ENCODE measurements around the gene MYH16. TPM values are rescaled to one million over a fixed set of nuclear protein-coding genes. Genes with fewer than 3 reads are reported as not detected.
"Not testable (repeated sequence)": the region's sequence is repeated elsewhere in the genome, so short reads cannot be mapped to it uniquely, and the experiment has no call there.

The MYH16 gene
- not detected in 2 replicates for total RNA-seq (2014; rRNA removed; shearing (Covaris generic))
- not detected in 2 replicates for polyA plus RNA-seq (2016; fragmentation: Nextera tagmentation; extraction: Ambion mirVana)
- long read RNA-seq = 0 reads

DNA sequence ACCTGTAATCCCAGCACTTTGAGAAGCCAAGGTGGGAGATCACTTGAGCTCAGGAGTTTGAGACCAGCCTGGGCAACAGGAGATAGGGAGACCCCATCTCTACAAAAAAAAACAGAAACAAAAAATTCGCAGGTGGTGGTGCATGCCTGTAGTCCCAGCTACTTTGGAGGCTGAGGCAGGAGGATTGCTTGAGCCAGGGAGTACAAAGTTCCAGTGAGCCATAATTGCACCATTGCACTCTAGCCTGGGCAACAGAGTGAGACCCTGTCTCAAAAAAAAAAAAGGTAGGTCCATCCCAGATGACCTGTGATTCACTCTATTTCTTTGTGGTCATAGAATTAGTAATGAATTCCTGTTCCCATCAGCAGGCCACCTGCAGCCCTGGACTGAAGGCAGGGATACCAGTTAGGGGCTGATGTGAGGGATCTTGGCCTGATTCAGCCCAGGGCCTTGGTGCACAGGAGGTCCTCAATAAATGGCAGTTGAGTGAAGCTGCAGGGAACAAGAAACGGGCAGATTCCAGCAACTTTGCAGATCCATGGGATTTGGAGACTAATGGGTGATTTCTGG, at the start of gene MYH16:
Gene MYH16, plus strand, starts transcription at position 364 of the 570 bp plus-strand sequence.
- Histone ChIP-seq H2AFZ (no peak within 1 kb of the TSS), H3K36me3 (ENCODE audit: insufficient read depth) (no peaks in the 10 kb centered on the region), H3K9me2 (ENCODE audit: insufficient read depth) (no peaks in the 10 kb centered on the region), H4K20me1 (replicated peaks; ENCODE audit: insufficient read depth) (no peaks in the 10 kb centered on the region), H3K27me3 (ENCODE audit: insufficient read depth) (no peaks in the 10 kb centered on the region), H3K27ac (ENCODE audit: low read depth) (no peak within 1 kb of the TSS), H3K4me2 (no peak within 1 kb of the TSS), H3K4me1 (ENCODE audit: insufficient read depth) (no peaks in the 10 kb centered on the region), H3F3A (replicated peaks; ENCODE audit: low read depth) (no peaks in the 10 kb centered on the region), H3K4me3 (no peak within 1 kb of the TSS), H3K79me2 (replicated peaks; ENCODE audit: insufficient read depth) (no peaks in the 10 kb centered on the region)
- DNase-seq (ENCODE audit: low spot score) = no peak
- Mint-ChIP-seq H3K27ac (no peak within 1 kb of the TSS), H3K4me3 (no peak within 1 kb of the TSS), H3K36me3 (ENCODE audit: low read depth) (no peaks in the 10 kb centered on the region), H3K4me1 (no peaks in the 10 kb centered on the region), H3K9me3 (no peaks in the 10 kb centered on the region), H3K27me3 (ENCODE audit: insufficient read depth, low read depth, poor library complexity) (peaks cover 9% of the 10 kb centered on the region)
- TF ChIP-seq, protein P1, sequence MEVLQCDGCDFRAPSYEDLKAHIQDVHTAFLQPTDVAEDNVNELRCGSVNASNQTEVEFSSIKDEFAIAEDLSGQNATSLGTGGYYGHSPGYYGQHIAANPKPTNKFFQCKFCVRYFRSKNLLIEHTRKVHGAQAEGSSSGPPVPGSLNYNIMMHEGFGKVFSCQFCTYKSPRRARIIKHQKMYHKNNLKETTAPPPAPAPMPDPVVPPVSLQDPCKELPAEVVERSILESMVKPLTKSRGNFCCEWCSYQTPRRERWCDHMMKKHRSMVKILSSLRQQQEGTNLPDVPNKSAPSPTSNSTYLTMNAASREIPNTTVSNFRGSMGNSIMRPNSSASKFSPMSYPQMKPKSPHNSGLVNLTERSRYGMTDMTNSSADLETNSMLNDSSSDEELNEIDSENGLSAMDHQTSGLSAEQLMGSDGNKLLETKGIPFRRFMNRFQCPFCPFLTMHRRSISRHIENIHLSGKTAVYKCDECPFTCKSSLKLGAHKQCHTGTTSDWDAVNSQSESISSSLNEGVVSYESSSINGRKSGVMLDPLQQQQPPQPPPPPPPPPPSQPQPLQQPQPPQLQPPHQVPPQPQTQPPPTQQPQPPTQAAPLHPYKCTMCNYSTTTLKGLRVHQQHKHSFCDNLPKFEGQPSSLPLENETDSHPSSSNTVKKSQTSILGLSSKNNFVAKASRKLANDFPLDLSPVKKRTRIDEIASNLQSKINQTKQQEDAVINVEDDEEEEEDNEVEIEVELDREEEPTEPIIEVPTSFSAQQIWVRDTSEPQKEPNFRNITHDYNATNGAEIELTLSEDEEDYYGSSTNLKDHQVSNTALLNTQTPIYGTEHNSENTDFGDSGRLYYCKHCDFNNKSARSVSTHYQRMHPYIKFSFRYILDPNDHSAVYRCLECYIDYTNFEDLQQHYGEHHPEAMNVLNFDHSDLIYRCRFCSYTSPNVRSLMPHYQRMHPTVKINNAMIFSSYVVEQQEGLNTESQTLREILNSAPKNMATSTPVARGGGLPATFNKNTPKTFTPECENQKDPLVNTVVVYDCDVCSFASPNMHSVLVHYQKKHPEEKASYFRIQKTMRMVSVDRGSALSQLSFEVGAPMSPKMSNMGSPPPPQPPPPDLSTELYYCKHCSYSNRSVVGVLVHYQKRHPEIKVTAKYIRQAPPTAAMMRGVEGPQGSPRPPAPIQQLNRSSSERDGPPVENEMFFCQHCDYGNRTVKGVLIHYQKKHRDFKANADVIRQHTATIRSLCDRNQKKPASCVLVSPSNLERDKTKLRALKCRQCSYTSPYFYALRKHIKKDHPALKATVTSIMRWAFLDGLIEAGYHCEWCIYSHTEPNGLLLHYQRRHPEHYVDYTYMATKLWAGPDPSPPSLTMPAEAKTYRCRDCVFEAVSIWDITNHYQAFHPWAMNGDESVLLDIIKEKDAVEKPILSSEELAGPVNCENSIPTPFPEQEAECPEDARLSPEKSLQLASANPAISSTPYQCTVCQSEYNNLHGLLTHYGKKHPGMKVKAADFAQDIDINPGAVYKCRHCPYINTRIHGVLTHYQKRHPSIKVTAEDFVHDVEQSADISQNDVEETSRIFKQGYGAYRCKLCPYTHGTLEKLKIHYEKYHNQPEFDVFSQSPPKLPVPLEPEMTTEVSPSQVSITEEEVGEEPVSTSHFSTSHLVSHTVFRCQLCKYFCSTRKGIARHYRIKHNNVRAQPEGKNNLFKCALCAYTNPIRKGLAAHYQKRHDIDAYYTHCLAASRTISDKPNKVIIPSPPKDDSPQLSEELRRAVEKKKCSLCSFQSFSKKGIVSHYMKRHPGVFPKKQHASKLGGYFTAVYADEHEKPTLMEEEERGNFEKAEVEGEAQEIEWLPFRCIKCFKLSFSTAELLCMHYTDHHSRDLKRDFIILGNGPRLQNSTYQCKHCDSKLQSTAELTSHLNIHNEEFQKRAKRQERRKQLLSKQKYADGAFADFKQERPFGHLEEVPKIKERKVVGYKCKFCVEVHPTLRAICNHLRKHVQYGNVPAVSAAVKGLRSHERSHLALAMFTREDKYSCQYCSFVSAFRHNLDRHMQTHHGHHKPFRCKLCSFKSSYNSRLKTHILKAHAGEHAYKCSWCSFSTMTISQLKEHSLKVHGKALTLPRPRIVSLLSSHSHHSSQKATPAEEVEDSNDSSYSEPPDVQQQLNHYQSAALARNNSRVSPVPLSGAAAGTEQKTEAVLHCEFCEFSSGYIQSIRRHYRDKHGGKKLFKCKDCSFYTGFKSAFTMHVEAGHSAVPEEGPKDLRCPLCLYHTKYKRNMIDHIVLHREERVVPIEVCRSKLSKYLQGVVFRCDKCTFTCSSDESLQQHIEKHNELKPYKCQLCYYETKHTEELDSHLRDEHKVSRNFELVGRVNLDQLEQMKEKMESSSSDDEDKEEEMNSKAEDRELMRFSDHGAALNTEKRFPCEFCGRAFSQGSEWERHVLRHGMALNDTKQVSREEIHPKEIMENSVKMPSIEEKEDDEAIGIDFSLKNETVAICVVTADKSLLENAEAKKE (CRISPR knock-in tag; IDR thresholded peaks at IDR 0.05) = no peak
- TF ChIP-seq, protein P2, sequence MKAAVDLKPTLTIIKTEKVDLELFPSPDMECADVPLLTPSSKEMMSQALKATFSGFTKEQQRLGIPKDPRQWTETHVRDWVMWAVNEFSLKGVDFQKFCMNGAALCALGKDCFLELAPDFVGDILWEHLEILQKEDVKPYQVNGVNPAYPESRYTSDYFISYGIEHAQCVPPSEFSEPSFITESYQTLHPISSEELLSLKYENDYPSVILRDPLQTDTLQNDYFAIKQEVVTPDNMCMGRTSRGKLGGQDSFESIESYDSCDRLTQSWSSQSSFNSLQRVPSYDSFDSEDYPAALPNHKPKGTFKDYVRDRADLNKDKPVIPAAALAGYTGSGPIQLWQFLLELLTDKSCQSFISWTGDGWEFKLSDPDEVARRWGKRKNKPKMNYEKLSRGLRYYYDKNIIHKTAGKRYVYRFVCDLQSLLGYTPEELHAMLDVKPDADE (IDR thresholded peaks at IDR 0.05) = no peak
- TF ChIP-seq NANOG (IDR thresholded peaks at IDR 0.05; ENCODE audit: borderline replicate concordance) = no peak
- TF ChIP-seq, protein P3, sequence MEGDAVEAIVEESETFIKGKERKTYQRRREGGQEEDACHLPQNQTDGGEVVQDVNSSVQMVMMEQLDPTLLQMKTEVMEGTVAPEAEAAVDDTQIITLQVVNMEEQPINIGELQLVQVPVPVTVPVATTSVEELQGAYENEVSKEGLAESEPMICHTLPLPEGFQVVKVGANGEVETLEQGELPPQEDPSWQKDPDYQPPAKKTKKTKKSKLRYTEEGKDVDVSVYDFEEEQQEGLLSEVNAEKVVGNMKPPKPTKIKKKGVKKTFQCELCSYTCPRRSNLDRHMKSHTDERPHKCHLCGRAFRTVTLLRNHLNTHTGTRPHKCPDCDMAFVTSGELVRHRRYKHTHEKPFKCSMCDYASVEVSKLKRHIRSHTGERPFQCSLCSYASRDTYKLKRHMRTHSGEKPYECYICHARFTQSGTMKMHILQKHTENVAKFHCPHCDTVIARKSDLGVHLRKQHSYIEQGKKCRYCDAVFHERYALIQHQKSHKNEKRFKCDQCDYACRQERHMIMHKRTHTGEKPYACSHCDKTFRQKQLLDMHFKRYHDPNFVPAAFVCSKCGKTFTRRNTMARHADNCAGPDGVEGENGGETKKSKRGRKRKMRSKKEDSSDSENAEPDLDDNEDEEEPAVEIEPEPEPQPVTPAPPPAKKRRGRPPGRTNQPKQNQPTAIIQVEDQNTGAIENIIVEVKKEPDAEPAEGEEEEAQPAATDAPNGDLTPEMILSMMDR (conservative IDR thresholded peaks at IDR 0.05; ENCODE audit: low read depth in 2 of 2) = no peak
- TF ChIP-seq ZNF331 (CRISPR knock-in tag; IDR thresholded peaks at IDR 0.05; ENCODE audit: low read depth) = no peak
- ATAC-seq = no peak

DNA sequence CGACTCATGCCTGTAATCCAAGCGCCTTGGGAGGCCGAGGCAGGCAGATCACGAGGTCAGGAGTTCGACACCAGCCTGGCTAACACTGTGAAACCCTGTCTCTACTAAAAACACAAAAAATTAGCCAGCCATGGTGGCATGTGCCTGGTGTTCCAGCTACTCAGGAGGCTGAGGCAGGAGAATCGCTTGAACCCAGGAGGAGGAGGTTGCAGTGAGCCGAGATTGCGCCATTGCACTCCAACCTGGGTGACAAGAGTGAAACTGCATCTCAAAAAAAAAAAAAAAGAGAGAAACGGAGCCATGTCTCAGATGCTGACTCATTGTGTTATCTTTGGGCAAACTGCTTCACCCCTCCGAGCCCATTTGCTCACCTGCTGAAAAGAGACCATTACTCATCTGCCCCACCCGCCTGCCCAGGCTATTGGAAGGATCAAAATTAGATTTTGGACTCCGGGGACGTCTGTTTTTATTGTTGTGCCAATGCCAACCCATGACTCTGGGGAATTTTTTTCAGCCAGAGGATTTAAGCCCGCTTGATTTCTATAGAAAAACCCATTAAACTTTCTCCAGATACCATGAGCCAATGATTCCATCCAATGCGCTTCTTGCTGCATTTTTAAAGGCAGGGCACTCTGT, 48.3 kb upstream of the MYH16 start:
- H3K4me1 Mint-ChIP-seq; H3K9me3 Mint-ChIP-seq; H3K27ac ChIP-seq (ENCODE audit: low read depth); H3K36me3 ChIP-seq (ENCODE audit: insufficient read depth); H3K4me3 ChIP-seq; H3K36me3 Mint-ChIP-seq (ENCODE audit: low read depth); H3K27me3 ChIP-seq (ENCODE audit: insufficient read depth); H3K9me2 ChIP-seq (ENCODE audit: insufficient read depth); H3F3A ChIP-seq (replicated peaks; ENCODE audit: low read depth); H3K4me2 ChIP-seq; H3K4me1 ChIP-seq (ENCODE audit: insufficient read depth); ATAC-seq; H4K20me1 ChIP-seq (replicated peaks; ENCODE audit: insufficient read depth); DNase-seq (ENCODE audit: low spot score); H3K79me2 ChIP-seq (replicated peaks; ENCODE audit: insufficient read depth); H3K4me3 Mint-ChIP-seq; H3K27me3 Mint-ChIP-seq (ENCODE audit: insufficient read depth, low read depth, poor library complexity): not testable (repeated sequence)
- peak overlapping the region; percentile 53 for H2AFZ ChIP-seq
- 0 out of 2 replicates have a peak overlapping the region, but pooled peaks have one; percentile 44 for H3K27ac Mint-ChIP-seq
